HG02588 (cell line): ENCODE results near the gene ENOSF1.

Experiments
- ATAC-seq: cut with Tn5 transposase; IDR thresholded peaks from one replicate; pipeline ENCODE4 v1.9.1; 2021; ENCODE audit warnings: mild to moderate bottlenecking, moderate library complexity; ENCODE audit not compliant: unreplicated experiment

The ENOSF1 gene

DNA sequence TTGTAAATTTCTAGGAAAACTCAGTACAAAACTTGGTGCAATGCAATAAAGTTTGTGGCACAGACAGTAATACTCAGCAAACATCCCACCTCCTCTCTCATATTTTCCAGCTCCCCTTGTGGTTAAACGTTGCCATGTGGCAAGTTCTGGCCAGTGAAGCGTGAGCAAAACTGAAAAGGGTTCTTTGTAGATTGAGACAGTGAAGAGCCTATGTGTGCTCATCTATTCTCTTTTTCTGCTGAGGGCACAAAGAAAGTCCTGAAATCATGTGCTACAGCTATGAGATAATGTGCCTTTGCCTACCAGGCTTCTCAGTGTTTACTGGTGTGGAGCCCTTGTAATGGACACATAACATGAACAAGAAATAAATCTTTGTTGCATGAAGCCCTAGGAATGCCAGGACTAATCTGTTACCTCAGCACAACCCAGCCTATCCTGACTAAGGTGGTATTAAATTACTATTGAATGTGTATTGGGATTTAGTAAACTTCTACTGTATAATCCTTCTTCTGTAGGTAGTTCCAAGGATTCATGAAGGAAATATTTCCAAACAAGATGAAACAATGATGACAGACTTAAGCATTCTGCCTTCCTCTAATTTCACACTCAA lies 67.9 kb downstream of the ENOSF1 start:
- no peak for ATAC-seq

DNA sequence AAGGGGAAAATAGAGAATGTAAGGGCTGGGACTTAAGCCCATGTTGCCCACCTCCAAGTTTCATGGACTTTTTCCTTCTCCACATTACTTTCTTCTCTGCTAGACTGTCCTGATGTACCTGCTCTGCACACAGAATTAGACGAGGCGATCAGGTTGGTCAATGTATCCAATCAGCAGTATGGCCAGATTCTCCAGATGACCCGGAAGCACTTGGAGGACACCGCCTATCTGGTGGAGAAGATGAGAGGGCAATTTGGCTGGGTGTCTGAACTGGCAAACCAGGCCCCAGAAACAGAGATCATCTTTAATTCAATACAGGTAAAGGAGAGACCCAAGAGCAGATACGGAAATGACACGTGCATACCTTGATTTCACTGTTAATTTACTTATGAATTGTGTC lies 71.2 kb downstream of the ENOSF1 start:
- ATAC-seq = no peak

DNA sequence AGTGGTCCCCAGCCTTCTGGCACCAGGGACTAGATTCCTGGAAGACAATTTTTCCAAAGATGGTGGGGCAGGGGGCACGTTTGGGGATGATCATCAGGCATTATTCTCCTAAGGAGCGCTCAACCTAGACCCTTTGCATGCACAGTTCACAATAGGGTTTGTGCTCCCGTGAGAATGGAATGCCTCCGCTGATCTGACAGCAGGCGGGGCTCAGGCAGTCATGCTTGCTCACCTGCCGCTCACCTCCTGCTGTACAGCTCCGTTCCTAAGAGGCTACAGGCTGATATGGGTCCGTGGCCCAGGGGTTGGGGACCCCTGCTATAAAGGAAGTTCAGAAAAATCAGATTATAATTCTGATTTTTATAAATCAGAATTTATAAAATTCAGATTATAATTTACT lies 77.3 kb downstream of the ENOSF1 start:
- ATAC-seq = no peak

DNA sequence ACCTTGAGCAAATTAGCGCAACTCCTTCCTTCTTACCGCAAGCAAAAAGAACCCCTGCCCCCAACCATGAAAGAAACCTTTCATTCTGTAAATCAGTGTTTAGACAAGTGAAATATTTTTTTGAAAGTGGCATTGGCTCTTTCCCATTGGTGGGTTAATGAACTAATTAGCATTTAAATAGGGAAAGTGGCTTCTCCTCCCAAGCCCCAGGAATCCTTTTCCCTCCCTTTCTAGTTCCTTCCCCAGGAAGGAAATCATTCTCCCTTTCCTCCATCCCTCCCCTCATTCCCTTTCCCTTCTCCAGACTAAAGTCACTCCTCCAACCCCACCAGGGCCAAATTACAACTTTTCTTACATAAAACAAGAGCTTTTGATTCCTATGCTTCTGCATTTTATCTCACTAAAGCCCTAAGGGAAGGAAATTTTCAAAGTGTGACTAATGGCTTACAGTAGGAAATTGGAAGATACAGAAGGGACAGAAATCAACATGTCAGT lies 77.8 kb downstream of the ENOSF1 start:
- no peak for ATAC-seq

DNA sequence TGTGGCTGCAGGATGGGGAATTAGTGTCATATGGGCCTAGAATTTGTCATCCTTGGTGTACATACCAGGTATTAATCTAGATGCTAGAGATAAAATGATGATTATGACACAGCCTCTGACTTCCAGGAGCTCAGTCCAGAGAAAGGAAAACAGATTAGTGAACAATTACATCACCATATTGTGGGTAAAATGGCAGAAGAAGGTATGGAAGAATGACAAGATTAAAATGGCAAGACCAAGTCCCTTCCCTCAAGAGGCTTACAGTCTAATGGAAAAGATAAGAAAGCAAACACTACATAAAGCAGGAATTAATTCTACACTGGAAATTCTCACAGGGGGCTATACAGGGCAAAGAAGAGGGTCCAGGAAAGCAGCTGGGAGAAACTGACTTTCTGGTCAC lies 80.9 kb downstream of the ENOSF1 start:
- no peak for ATAC-seq

DNA sequence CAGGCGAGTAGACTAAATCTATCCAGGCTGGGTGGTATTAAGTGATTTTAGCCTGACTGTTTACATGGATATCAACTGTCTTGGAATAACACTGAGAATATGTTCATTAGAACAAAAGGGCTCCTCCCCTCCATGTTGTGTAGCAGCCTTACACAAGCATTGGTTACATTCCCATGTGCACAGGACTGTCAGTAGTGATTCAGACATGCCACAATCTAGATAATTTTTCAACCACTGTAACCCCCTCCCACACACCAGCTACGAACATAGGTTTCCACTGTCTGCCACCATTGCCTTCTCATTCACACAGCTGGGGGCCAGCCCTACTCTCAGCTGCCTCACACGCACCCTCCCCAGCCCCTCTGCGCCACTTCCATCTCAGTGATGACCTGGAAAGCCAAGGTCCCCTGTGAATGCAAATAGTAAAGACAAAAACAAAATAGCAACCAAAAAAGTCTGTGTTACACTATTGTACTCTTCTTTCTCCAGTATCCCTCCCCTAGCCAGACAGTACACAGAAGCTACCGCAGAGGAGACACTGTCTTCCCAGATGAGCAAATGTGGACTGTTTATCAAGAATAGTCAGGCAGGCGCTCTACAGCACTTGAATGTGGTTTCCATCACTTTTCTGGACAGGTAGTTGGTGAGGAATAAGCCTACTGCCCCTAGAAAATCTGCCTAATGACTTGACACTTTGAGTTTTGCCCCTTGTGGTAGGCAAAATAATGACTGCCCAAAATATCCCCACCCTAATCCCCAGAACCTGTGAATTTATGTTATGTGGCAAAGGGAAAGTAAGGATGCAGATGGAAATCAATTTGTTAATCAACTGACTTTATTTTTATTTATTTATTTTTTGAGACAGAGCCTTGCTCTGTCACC lies 82.9 kb downstream of the ENOSF1 start:
- no peak for ATAC-seq

DNA sequence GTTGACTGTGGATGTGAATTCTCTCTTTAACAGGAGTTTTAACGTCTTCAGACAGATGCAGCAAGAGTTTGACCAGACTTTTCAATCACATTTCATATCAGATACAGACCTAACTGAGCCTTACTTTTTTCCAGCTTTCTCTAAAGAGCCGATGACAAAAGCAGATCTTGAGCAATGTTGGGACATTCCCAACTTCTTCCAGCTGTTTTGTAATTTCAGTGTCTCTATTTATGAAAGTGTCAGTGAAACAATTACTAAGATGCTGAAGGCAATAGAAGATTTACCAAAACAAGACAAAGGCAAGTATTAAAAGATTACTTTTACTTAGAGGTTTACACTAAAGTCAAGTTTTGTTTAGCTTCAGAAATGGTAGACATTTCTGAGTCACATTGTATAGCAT lies 85.2 kb downstream of the ENOSF1 start:
- ATAC-seq = no peak

DNA sequence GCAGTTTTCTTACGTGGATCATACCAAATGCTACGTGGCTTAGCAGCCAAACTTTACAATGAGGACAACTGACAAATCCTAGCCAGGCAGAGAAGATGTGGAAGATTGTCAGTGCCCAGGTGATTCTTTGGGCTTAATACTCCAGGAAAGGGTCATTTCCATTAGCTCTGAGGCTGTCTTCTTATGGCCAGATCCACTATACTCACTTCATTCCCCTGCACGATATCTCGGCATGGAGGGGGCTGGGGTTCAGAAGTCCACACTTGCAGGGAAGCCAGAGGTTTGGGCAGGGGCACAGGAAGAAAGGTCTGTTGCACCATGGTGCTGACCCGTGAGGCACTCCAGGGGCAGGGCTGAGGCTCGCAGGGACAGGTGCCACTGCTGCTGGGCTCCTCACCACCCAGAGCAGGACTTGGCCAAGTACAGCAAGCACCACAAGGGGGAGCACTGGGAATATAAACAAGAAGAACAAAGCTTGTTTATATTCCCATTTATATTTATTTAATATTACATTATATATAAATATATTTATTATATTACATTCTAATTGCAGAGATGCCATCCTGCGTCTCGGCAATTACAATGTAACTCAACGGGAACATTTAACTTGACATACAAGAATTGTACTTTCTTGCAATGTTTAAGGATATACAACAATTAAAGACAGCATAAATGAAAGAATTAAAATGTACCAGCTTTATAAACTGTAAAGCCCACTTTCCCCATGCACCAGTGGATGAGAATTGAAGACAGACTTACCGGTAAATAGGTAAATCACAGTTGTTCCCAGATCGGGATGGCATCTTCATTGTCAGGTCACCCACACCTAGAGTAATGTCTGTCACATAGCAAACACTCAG lies 88.4 kb downstream of the ENOSF1 start:
- peak; percentile 44 for ATAC-seq

DNA sequence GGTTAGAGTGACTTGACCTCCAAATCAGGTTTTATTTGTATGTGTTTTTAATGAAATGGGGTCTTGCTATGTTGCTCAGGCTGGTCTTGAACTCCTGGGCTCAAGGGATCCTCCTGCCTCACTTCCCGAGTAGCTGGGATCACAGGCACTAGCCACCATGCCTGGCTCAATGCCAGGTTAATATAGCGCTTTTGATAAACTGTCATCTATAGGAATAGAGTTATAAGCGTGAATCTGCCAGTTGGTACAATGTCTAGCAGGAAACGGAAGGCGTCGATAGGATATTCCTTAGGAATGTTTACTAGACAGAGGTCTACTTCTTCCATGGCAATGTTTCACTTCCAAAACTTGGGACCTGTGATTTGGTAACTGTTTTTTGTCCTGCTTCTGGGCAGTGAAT lies 90.1 kb downstream of the ENOSF1 start:
- no peak for ATAC-seq

DNA sequence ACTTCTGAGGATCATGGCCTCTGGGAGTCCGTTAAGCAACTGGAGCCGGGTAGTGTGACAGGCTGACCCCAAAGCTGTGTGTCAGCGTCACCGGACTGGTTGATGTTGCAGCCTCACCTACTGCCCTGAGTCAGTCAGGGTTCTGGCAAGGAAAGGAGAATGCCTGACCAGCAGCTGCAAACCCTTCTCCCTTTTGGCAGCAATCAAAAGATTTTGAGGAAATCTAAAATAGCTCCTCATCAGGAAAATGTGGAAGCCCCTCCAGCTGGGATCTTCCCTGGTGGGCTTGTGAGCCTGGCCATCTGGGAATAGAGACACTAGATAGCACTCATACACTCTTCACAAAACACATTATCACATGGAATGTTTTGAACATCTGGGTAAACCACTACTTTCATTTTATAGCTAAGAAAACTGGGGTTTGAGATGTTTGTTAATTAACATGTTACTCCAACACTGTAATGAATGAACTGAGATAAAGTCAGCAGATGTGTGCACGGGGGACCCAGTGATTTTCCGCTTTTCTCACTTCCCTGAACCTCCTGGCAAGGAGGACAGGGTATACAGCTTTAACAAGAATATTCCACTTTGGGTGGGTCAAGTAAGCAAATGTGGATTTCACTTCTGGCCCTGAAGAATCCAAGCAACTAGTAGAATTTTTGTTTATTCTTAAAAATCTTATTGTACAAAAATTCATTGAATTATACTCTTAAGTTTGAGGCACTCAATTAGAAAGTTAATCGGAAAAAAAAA lies 91.0 kb downstream of the ENOSF1 start:
- ATAC-seq = no peak
